Effector CD4-positive, alpha-beta T cell (primary cell): Measurements from ENCODE around the gene ANKRD11.
"Not testable (repeated sequence)": the region's sequence is repeated elsewhere in the genome, so short reads cannot be mapped to it uniquely, and the experiment has no call there.

Experiments
- DNase-seq: peaks from one replicate; pipeline ENCODE4 v3.0.0-alpha.2; 2020

ANKRD11 gene

DNA sequence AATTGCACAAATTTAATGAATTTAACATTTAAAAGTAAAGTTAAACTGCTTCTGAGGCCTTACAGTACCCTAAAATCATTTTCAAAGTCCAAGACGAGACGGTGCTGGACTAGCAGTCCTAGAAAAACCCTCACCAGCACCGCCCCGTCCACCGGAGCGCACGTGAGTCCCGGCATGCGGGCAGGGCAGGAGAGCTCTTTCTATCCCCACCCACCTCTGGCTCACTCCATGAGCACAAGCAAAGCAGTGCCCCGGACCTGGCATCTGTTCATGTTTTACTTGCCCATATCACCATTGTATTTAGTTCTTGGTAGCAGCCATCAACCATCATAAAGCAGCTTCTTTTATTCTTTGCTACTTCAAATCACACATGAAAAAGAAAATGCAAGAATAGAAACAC is 41.7 kb downstream of the ANKRD11 start:
- DNase-seq, result no peak

DNA sequence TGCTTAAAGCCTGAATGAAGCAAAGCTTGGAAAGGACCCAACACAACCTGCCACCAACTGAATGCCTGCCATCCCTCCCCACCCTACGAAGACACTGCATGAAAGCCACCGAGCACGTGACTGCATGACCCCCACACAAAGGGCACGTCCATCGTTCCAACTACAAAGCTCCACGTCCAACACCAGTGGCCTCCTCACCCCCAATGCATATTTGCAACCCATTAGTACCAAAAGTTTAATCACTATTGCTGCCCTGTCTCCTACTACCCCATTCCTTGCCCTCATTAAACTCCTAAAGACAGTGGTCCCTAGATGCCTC is 43.4 kb downstream of the ANKRD11 start:
- DNase-seq, result no peak

DNA sequence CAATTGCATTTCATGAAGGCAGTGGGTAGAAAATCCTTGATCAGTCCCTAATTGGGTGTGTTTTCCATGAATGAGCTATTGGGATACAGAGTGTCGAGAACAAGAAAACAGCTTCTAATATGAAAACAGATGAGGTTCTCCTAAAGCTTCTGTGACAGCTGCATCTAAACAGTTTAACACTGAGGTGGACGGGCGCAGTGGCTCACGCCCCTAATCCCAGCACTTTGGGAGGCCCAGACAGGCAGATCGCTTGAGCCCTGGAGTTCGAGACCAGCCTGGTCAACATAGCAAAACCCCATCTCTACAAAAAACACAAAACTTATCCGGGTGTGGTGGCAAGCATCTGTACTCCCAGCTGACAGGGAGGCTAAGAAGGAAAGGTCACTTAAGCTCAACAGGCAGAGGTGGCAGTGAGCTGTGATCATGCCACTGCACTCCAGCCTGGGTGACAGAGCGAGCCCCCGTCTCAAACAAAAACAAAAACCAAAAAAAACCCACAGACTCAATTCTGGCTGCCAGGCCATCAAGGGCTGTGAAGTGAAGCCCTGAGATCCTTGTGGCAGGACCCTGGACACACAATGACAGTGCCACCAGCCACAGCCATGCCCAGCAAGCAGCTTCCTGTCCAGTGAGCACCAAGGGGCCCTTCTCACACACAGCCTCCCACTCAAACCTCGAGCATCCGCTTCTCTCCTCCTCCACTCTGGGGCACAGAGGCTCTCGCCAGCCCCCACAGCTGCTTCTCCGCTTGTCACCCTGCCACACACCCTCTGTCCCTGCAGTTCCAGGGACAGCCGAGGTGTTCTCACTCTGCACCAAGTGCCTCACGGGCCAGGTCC is 44.0 kb downstream of the ANKRD11 start:
- DNase-seq, result no peak

DNA sequence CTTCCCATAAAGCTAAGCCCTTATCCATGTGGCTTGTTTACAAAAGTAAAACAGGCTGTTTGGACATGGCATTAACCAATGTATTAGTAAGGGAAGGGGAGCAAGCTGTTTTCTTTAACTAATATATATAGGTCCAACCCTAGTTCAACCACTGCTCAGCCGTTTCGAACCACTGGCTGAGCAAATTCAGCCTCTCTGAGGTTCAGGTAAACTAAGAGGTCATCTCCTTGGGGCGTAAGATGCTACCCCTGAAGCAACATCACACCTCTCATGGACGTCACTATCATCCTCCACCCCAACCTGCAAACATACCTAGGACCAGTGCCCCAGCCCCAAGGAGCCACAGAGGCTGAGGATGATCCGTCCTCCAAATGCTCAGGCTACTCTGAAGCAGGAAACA is 45.2 kb downstream of the ANKRD11 start:
- no peak for DNase-seq

DNA sequence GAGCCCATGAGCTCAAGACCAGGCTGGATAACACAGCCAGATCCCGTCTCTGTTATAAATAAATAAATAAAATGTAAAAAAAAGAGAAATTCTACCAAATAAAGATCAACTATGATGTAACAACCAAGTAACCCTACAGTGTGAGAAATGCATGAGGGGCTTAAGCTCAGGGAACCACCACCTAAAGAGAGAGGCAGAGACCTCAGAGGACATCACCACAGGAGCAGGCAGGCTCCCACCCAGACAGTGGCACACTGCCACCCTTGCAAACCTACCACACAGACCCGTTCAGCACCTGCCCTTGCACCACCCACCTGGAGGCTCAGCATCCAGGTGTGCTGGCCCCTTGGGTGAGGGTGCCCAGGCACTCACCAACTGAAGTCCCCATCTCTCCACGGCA is 45.6 kb downstream of the ANKRD11 start:
- DNase-seq, result no peak

DNA sequence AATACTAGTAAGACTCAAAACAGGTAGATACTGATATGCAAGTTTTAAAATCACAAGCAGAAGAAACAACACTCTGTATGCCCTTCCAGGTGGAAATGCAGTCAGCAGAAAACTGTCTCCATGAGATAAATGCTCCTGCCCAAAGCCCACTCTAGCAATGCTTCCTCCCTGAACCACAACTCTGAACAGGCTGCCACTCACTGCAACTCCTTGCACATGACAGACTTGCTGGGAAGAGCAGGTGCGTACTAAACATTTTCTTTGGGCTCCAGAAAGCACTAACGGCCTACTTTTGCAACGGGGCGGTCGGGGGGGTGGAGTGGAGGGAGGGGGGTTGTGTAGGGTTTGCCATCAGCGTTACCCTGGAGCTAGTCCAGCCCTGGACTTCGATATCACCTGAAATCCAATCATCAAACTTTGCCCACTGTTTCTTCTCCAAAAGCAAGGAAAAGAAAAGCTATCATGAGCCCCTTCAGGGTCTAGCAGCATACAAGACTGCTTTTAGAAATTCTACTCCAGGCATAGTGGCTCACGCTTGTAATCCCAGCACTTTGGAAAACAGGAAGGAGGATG is 46.1 kb downstream of the ANKRD11 start:
- no peak for DNase-seq

DNA sequence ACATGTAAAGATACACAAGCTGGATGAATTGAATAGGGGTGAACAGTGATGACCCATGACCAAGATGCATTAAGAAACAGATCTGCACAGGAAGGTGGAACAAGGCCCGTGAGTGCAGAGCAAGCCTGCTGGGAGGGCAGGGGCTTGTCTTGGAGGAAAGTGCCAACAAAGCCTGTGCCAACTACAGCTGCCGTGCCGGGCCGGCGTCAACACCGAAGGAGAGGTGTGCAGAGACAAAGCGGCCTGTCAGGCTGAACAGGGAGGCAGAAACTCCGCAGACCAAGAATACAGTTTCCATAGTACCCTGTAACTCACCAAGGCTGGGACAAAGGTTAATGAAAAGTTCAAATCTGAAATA is 46.7 kb downstream of the ANKRD11 start:
- DNase-seq, result no peak

DNA sequence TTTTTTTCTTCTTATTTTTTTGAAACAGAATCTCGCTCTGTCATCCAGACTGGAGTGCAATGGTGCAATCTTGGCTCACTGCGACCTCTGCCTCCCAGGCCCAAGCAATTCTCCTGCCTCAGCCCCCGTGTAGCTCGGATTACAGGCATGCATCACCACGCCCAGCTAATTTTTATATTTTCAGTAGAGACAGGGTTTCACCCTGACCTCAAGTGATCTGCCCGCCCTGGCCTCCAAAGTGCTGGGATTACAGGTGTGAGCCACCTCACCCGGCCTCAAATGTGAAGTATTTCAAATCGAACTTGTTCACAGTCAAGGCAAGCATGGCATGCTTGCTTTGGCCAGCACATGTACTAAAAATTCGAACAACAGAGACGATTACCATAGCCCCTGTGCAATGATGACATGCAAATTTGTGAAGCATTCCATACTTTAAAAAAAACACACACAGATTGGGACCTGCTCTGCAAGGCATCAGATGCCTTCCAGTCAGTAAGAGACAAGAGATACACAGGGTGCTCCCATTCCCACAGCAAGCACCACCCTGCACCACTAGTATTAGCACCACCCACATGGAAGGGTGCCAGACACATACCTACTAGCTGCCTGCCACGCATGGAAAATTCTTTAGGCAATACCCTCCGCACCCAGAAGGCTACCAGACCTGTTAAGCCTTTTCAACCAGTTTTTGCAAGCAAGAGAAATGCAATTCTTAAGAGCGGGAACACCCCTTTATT is 47.2 kb downstream of the ANKRD11 start:
- no peak for DNase-seq

DNA sequence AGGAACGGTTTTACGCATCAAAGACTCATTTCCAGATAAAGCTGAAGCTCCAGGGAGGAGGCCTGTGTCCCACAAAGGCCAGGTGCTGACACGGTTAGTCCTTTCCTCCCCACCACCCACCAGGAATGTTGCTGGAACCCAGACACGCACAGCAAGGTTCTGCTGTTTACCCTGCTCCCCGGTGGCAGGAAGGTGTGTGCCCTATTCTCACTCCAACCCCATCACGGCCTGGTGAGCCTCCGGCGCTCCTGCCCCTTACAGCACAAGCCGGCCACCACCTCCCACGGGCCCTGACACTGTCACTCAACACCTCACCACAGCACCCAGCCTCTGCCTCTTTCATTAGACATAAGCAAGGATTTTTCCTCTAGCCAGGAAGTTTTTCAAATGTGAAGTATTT is 47.8 kb downstream of the ANKRD11 start:
- DNase-seq, result no peak

DNA sequence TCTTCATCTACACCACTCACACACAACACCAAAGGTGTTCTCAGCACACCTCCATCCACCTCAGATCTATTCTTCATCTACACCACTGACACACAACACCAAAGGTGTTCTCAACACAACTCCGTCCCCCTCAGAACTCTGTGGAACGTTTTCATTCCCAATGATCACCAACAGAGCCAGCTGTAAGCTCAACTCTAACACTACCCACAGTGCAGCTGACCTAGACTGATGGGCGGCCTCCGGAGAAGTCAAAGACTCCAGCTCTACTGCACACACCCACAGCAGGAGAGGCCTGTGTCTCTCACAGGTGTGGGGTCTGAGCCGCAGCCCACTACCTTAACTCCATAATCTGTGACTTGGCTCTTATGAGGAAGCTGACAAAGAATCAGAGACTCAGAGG is 50.7 kb downstream of the ANKRD11 start:
- DNase-seq, result no peak

DNA sequence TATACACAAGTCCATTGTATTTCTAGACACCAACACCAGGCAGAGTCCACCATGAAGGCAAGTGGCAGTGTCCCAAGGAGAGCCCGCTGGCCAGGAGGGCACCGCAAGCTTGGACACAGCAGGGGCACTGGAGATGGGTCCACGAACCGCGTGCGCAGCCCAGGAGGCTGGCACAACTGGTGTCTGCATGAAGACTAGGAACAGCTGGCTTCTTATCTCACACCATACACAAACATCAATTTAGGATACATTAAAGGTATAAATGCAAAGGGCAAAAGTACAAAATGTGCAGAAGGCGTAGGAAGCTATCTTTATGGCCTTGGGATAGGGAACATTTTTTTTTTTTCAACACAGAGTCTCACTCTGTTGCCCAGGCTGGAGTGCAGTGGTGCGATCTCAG is 52.4 kb downstream of the ANKRD11 start:
- DNase-seq, result no peak

DNA sequence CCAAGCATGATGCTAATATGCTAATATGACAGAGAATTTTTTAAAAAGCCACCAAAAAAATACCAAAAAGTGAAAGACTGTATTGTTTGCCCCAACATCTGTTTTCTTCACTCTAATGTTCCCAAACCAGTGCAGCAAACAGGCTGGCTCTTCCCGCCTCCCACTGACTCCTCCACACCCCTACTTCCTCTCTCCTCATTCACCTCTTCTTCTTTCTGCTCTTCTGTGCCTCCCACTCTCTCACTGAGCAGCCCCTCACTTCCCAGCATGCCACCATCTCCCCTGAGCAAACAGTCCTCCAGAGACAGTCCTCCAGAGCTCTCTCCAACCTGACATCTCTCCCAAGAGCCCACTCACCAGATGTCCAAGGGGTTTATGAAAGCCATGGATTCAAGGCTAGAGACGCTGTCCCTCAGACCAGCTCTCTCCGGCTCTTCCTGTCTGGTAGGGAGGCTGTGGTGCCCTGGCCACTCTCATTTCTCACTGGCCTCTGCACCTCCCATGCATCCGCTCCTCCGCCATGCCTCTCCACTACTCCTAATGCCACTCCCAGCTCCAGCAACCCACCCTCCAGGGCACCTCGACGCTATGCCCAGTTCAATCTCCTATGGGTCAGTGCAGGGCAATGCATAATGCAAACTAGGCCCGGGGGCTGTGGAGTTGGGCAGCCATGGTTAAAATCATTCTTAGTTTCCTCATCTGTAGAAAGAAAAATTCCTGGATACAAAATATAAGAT is 52.9 kb downstream of the ANKRD11 start:
- no peak for DNase-seq

DNA sequence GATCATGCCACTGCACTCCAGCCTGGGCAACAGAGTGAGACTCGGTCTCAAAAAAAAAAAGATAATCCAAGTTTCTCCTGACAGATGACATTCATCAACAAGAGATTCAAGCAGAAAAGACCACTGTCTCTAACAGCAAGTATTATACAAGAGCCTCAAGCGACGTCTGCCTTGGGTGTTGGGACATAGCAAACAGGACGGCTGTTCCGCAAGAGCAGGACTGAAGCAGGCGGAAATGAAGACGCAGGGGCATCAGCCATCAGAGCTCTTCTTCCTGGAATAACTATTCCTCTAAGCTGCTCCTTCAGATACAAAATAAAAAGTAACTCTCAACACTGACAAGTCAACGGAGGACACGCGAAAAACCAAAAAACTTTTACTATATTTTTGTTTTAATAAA is 54.0 kb downstream of the ANKRD11 start:
- no peak for DNase-seq

DNA sequence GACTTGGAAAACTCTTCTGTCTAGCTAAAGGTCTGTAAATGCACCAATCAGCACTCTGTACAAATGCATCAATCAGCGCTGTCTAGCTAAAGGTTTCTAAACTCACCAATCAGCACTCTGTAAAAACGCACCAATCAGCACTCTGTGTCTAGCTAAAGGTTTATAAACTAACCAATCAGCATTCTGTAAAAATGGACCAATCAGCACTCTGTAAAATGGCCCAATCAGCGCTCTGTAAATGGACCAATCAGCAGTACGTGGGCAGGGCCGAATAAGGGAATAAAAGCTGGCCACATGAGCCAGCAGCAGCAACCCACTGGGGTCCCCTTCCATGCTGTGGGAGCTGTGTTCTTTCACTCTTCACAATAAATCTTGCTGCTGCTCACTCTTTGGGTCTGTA is 55.3 kb downstream of the ANKRD11 start:
- DNase-seq, result not testable (repeated sequence)

DNA sequence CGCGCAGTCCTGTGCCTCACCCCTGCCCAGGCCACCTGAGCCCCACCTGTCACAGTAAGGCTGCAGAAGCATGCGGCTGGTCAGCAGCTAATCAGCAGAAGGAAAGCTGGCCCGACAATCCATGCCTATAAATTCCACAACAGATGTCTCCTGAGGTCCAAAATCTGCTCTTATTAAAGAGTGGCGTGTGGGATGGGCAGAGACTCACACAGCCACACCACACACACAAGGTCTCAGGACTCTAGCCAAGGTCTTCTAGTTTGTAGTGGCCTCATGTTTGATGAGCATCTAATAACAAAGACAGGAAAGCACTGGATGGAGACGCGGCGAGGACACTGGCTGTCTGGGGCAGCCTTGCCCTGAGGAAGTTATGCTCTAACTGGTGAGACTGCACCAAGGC is 55.9 kb downstream of the ANKRD11 start:
- DNase-seq, result no peak

DNA sequence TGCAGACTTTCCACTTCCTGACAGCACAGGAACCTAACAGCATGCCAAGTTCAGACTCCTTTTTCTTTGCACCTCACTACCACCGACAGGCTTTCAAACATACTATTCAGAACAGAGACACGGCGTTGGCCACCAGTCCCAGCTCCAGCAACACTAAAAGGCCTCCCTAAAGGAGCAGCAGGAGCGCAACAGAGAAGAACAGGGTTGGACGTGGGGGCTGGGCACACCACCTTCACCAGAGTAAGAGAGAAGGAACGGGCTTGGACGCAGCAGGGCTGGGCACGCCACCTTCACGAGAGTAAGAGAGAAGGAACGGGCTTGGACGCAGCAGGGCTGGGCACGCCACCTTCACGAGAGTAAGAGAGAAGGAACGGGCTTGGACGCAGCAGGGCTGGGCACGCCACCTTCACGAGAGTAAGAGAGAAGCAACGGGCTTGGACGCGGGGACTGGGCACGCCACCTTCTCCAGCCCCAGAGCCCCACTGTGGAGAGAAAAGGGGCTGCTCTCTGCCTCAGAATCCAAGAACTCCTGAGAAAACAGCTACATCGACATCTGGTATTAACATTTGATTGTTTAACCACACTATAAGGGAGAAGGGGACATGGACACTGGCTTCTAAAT is 56.9 kb downstream of the ANKRD11 start:
- not testable (repeated sequence) for DNase-seq

DNA sequence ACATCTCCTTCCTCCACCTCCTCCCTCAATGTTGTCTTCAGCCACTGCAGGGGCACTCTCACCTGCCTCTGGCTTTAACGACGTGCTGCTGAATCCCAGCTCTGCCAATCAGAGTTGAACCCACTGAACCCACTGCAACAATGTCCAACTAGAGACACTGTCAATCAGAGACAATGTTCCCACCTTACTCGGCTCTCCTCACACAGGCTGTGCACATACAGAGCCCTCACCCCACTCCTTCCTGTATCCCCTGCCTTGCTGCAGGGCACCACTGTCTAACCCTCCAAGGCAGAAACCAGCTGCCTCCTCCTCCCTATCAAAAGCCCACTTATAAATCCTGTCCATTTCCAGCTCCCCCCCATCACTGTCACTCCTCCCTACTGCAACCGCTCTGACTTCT is 58.7 kb downstream of the ANKRD11 start:
- no peak for DNase-seq

DNA sequence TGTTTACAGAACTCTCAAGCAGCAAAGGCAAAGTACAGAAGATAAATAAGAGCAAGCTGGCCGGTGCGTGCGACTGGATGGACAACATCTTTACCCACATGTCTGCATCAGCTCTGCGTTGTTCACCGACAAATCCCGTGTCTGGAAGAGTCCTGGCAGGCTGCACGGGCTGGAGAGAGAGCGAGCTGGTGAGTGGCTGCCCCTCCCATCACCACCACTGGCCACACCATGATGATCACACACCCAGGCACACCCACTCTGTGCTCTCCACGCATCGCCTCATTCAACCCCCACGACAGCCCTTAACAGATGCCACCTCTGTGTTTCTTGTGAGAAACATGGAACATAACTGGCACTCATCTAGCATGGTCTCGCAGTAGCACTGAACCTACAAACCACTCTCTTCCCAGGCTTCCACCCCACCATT is 59.2 kb downstream of the ANKRD11 start:
- no peak for DNase-seq

DNA sequence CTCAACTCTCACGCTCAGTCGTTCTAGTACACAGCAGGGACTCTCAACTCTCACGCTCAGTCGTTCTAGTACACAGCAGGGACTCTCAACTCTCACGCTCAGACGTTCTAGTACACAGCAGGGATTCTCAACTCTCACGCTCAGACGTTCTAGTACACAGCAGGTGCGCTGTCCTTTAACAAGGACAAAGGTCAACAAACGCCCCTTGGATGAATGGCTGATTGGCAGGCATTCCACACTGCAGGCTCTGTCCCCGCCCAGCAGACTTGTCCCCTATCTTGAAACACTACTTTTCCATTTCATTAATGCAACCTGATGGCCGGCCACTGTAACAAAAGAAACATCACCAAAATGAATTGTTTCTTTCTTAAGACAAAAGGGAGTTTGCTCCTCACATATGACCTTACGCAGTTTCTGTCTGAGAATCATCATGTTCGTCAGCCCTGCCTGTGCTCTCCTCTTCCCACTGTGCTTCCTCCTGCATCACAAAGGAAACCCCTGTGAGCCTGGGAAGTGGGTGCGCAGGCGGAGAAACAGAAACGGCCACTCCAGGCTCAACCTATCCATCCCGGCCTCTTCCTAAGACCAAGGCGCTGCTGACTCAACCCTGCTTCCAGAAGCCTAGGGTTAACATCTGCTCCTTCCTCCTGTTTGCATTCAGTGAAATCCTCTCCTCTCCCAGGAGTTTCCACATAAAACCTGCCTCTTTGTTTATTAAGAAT is 59.8 kb downstream of the ANKRD11 start:
- no peak for DNase-seq

DNA sequence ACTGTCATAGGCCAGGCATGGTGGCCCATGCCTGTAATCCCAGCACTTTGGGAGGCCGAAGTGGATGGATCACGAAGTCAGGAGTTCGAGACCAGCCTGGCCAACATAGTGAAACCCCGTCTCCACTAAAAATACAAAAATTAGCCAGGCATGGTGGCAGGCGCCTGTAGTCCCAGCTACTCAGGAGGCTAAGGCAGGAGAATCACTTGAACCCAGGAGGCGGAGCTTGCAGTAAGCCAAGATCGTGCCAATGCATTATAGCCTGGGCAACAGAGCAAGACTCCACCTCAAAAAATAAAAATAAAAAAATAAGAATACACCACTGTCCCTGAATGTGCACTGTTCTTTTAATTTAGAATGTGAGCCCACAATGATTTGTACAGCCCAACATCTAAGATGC is 61.8 kb downstream of the ANKRD11 start:
- DNase-seq, result not testable (repeated sequence)

DNA sequence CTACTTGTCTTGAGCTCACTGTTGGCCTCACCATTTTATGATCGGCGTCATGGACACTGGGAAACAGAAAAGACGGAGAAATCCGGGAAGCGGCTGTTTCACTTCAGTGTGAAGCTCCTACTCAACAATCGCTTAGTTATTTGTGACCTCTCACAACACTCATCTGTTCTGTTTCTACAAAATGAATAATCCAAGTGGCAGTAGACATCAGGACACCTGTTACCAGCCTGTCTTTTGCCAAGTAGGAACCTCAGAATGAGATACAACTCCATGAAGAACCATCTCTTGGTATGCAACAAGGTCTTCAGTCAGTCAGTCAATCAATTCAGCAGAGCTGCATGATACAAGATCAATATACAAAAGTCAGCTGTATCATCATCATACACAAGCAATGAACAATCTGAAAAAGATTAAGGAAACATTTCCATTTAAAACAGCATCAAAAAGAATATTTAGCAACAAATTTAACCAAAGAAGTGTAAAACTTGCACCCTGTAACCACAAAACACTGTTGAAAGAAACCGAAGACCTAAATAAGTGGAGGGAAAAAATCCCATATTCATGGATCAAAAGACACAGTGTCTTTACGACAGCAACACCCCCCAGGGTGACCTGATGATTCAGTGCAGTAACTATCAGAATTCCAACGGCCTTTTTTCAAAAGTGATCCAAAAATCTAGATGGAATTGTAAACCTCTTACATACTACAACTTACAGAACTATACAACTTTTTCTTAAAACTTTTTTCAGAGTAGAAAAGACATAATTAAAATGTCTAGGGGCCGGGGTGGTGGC is 63.4 kb downstream of the ANKRD11 start:
- no peak for DNase-seq

DNA sequence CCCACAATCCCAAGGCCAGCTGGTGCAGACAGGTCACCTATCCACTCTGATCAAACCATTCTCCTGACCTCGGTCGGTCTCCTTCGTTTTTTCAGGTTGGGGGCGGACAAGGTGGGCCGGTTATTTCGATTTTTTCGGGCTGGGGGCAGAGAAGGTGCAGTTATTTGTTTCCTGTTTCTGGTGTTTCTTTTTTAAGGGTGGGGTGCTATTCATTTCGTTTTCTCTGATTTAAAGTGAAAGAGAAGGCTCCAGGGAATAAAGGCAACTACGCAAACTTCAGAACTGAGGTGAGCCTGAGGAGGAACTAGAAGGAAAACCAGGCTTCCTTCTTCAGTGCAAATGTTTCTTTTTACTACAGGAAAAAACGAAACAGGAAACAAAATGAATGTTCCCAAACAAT is 64.8 kb downstream of the ANKRD11 start:
- no peak for DNase-seq
